GM12872 (cell line): ENCODE data around the gene COL27A1.

Experiments
- CTCF ChIP-seq: IDR thresholded peaks from 3 replicates; pipeline ENCODE4 v1.5.1; 2011; ENCODE audit warnings: low read depth, mild to moderate bottlenecking, low read length, moderate library complexity; ENCODE audit not compliant: insufficient read depth

Gene COL27A1

GRCh38 chr9:114258866-114259797 is 103.8 kb downstream of the COL27A1 start:
- TF ChIP-seq CTCF, result no peak

GRCh38 chr9:114259798-114260523 is 104.6 kb downstream of the COL27A1 start:
- TF ChIP-seq CTCF, result no peak

GRCh38 chr9:114261026-114261425 is 105.7 kb downstream of the COL27A1 start:
- TF ChIP-seq CTCF, result no peak

- TF ChIP-seq CTCF, result no peak
Measured at GRCh38 chr9:114261987-114262386, 106.7 kb downstream of the COL27A1 start.

GRCh38 chr9:114263853-114264510 is 108.6 kb downstream of the COL27A1 start:
- 0 out of 3 replicates have a peak, but pooled peaks have one; percentile 1 for TF ChIP-seq CTCF

GRCh38 chr9:114264806-114265550 is 109.6 kb downstream of the COL27A1 start:
- TF ChIP-seq CTCF, result no peak
